Left ventricle myocardium inferior (tissue), 1 donor: Measurements from ENCODE around the gene SNX19. TPM values are rescaled to one million over a fixed set of nuclear protein-coding genes. Genes with fewer than 3 reads are reported as not detected.

ENCODE experiments used
- DNase-seq: peaks from one replicate; pipeline ENCODE4 v3.0.0-alpha.2; 2020
- H3K27ac ChIP-seq: fragments of 200-600 bp; replicated peaks from 2 replicates; pipeline ENCODE4 v1.8.0; 2021
- H3K27me3 ChIP-seq: fragments of 200-600 bp; 2 replicates; pipeline ENCODE4 v1.8.0; 2021; ENCODE audit warnings: low read depth
- H3K36me3 ChIP-seq: fragments of 200-600 bp; 2 replicates; pipeline ENCODE4 v1.8.0; 2021
- H3K4me1 ChIP-seq: fragments of 200-600 bp; 2 replicates; pipeline ENCODE4 v1.8.0; 2021
- H3K4me3 ChIP-seq: fragments of 200-600 bp; 2 replicates; pipeline ENCODE4 v1.8.0; 2021; ENCODE audit warnings: mild to moderate bottlenecking, moderate library complexity
- H3K9me3 ChIP-seq: fragments of 200-600 bp; replicated peaks from 2 replicates; pipeline ENCODE4 v1.8.0; 2021
- CTCF ChIP-seq: fragments of 200-600 bp; IDR thresholded peaks from 2 replicates; pipeline ENCODE4 v1.8.0; 2021; ENCODE audit warnings: antibody characterized with exemption, mild to moderate bottlenecking, borderline replicate concordance
- intact Hi-C: fragments of 100-400 bp; cut with micrococcal nuclease; formaldehyde crosslinking; loops from one replicate; pipeline ENCODE4 v1.11.0; 2022
- total RNA-seq: library from RNA; stranded (reverse); fragmentation: NEBNext Ultra II Directional; extraction: Animal tissue kit (Norgen Biotek cat#: 25700); gene quantifications from one replicate; pipeline ENCODE4 v1.2.1, GENCODE V29; 2021
- donor health status: DM: no; HTN: yes; CAD: no; lungs with severe emphysema.

SNX19 gene
- total RNA-seq, 1 donor from 2014 or later, result 56.0 TPM

GRCh38 chr11:130897262-130898182 is 18.8 kb downstream of the SNX19 start:
- peak overlapping the region; percentile 91 for H3K27ac ChIP-seq
- H3K4me1 ChIP-seq, result peaks cover 64% of the 10 kb centered on the region
- H3K4me3 ChIP-seq, result peak overlapping the region; percentile 28
- DNase-seq, result peak; percentile 69
- H3K27me3 ChIP-seq, result no peaks in the 10 kb centered on the region
- TF ChIP-seq CTCF, result no peak
- peaks cover 88% of the 10 kb centered on the region for H3K36me3 ChIP-seq
- intact Hi-C loops, result loop anchor here (10.0 kb wide), 1 partner anchor 463 kb away; no protein-coding TSS in a partner anchor
- H3K9me3 ChIP-seq, result no peaks in the 10 kb centered on the region

- DNase-seq, result peak; percentile 65
- H3K27me3 ChIP-seq, result no peaks in the 10 kb centered on the region
- no peaks in the 10 kb centered on the region for H3K9me3 ChIP-seq
- TF ChIP-seq CTCF, result peak; percentile 93
- H3K36me3 ChIP-seq, result peaks cover 83% of the 10 kb centered on the region
- peak overlapping the region; percentile 91 for H3K27ac ChIP-seq
- H3K4me1 ChIP-seq, result peaks cover 88% of the 10 kb centered on the region
- intact Hi-C loops, result loop anchor here (10.0 kb wide), 1 partner anchor 460 kb away; no protein-coding TSS in a partner anchor
- no peak overlapping the region for H3K4me3 ChIP-seq
Observed at GRCh38 chr11:130894322-130895025, 21.8 kb downstream of the SNX19 start.

GRCh38 chr11:130892861-130893260 is 23.4 kb downstream of the SNX19 start:
- no peak for TF ChIP-seq CTCF
- intact Hi-C loops, result loop anchor here (10.0 kb wide), 1 partner anchor 458 kb away; no protein-coding TSS in a partner anchor
- Histone ChIP-seq H3K4me3 (no peak overlapping the region), H3K9me3 (no peaks in the 10 kb centered on the region), H3K36me3 (peaks cover 77% of the 10 kb centered on the region), H3K27me3 (no peaks in the 10 kb centered on the region), H3K27ac (no peak overlapping the region), H3K4me1 (peaks cover 77% of the 10 kb centered on the region)
- DNase-seq, result no peak

- peak overlapping the region; percentile 47 for H3K27ac ChIP-seq
- TF ChIP-seq CTCF, result no peak
- no peaks in the 10 kb centered on the region for H3K9me3 ChIP-seq
- no peaks in the 10 kb centered on the region for H3K27me3 ChIP-seq
- H3K4me1 ChIP-seq, result peaks cover 73% of the 10 kb centered on the region
- no peak overlapping the region for H3K4me3 ChIP-seq
- no peak for DNase-seq
- peaks cover 73% of the 10 kb centered on the region for H3K36me3 ChIP-seq
- intact Hi-C loops, result loop anchor here (10.0 kb wide), 1 partner anchor 457 kb away; no protein-coding TSS in a partner anchor
Observed at GRCh38 chr11:130891326-130891725, 25.0 kb downstream of the SNX19 start.

GRCh38 chr11:130890039-130890745 is 26.1 kb downstream of the SNX19 start:
- H3K27ac ChIP-seq, result no peak overlapping the region
- H3K27me3 ChIP-seq, result no peaks in the 10 kb centered on the region
- DNase-seq, result no peak
- peaks cover 69% of the 10 kb centered on the region for H3K4me1 ChIP-seq
- intact Hi-C loops, result loop anchor here (10.0 kb wide), 1 partner anchor 455 kb away; no protein-coding TSS in a partner anchor
- H3K36me3 ChIP-seq, result peaks cover 66% of the 10 kb centered on the region
- no peak overlapping the region for H3K4me3 ChIP-seq
- no peaks in the 10 kb centered on the region for H3K9me3 ChIP-seq
- TF ChIP-seq CTCF, result no peak
